Smooth muscle cell (in vitro differentiated cells): ENCODE results near the gene HOXD3. TPM values are rescaled to one million over a fixed set of nuclear protein-coding genes. Genes with fewer than 3 reads are reported as not detected.

Experiments
- DNase-seq: peaks from one replicate; lab custom pipeline; 2025; ENCODE audit not compliant: unreplicated experiment; lab: John Stamatoyannopoulos, UW
- H2AFZ ChIP-seq: fragments of 200-600 bp; sonication (generic); 2 replicates; pipeline ENCODE4 v1.6.0; 2016; ENCODE audit warnings: antibody characterized with exemption, low read depth, mild to moderate bottlenecking
- H3F3A ChIP-seq: fragments of 200-600 bp; sonication (generic); 2 replicates; pipeline ENCODE4 v1.6.0; 2017; ENCODE audit warnings: antibody characterized with exemption, low read depth
- H3K27ac ChIP-seq: fragments of 200-600 bp; sonication (generic); 2 replicates; pipeline ENCODE4 v1.5.1; 2016; ENCODE audit warnings: low read depth, mild to moderate bottlenecking
- H3K27me3 ChIP-seq: fragments of 200-600 bp; sonication (generic); 2 replicates; pipeline ENCODE4 v1.6.1; 2016; ENCODE audit warnings: low read depth, mild to moderate bottlenecking
- H3K36me3 ChIP-seq: fragments of 200-600 bp; sonication (generic); 2 replicates; pipeline ENCODE4 v1.5.1; 2016; ENCODE audit warnings: low read depth
- H3K4me1 ChIP-seq: fragments of 200-600 bp; sonication (generic); 2 replicates; pipeline ENCODE4 v1.5.1; 2016; ENCODE audit warnings: low read depth
- H3K4me2 ChIP-seq: fragments of 200-600 bp; sonication (generic); 2 replicates; pipeline ENCODE4 v1.6.0; 2016; ENCODE audit warnings: mild to moderate bottlenecking
- H3K4me3 ChIP-seq: fragments of 200-600 bp; sonication (generic); 2 replicates; pipeline ENCODE4 v1.5.1; 2016; ENCODE audit warnings: mild to moderate bottlenecking
- H3K79me2 ChIP-seq: fragments of 200-600 bp; sonication (generic); 2 replicates; pipeline ENCODE4 v1.6.0; 2016; ENCODE audit warnings: low read depth, mild to moderate bottlenecking
- H3K9ac ChIP-seq: fragments of 200-600 bp; sonication (generic); 2 replicates; pipeline ENCODE4 v1.6.0; 2016; ENCODE audit warnings: low read depth
- H3K9me3 ChIP-seq: fragments of 200-600 bp; sonication (generic); replicated peaks from 2 replicates; pipeline ENCODE4 v1.5.1; 2016; ENCODE audit warnings: low read depth
- H4K20me1 ChIP-seq: fragments of 200-600 bp; sonication (generic); 2 replicates; pipeline ENCODE4 v1.6.0; 2016; ENCODE audit warnings: low read depth
- WGBS: methylation state at CpG from one replicate; pipeline ENCODE4 v1.1.7; 2016; ENCODE audit warnings: low lambda C conversion rate; 5-methylcytosine and 5-hydroxymethylcytosine counted together
- polyA plus RNA-seq: library from polyadenylated mRNA; unstranded; fragments of >200 nt; fragmentation: Nextera tagmentation; extraction: Ambion mirVana; gene quantifications from 2 replicates; pipeline ENCODE4 v1.2.1, GENCODE V29; 2016
- total RNA-seq: library from RNA; depleted of rRNA; stranded (reverse); fragments of >200 nt; gene quantifications from 2 replicates; pipeline ENCODE4 v1.2.3, GENCODE V29; 2014
- TF ChIP-seq, protein P1 (sequence below): fragments of 200-600 bp; sonication (generic); IDR thresholded peaks from 2 replicates; pipeline ENCODE4 v1.5.1; 2017; ENCODE audit warnings: borderline replicate concordance, mild to moderate bottlenecking, antibody characterized with exemption; ENCODE audit not compliant: insufficient read depth, poor library complexity, severe bottlenecking

HOXD3 gene
- total and polyA plus RNA-seq, 2 experiments from 2014 or later: not detected

DNA sequence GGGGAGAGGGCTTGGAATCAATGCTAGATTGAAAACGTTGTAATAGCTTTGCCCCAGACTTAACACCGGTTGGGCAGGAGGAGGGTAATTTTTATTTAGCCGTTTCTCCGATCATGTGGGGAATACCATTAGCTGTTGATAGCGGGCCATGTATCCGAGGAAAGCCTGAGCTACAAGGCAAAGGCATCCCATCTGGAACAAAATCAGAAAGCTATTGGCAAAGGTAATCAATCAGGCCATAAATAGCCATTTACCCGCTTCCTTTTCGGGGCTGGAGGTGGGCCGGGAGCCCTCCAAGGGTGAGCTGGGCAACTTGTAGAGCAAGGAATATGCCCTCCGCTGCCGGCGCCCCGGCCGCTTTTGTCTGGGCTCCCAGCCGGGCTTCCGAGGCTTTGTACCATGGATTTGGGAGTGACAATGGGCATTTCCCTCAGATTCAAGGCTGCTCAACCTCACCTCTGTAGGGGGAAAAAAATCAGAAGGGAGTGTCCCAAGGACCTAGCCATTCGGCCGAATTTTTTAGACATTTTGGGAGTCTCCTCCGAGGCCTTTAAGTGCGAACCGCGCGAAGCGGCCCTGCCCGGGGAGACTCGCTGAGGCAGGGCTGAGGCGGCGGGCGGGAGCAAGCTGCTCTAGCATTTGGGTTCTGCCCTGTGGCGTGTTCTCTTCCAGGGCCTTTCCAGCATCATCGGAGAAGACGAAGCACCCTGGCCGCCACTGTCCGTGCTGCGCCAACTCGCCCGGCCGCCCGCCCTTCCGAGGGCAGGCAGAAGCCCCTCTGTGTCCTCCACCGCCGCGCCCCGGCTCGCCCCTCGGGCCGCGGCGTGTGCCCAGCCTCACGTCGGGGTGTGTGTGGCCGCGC lies 35.7 kb upstream of the HOXD3 start:
- Histone ChIP-seq H3K79me2 (no peaks in the 10 kb centered on the region), H3K4me2 (no peak overlapping the region), H3K36me3 (no peaks in the 10 kb centered on the region), H3K9me3 (no peaks in the 10 kb centered on the region), H3F3A (no peaks in the 10 kb centered on the region), H3K4me1 (no peaks in the 10 kb centered on the region), H4K20me1 (peaks cover 80% of the 10 kb centered on the region), H3K4me3 (no peak overlapping the region), H3K9ac (no peak overlapping the region), H2AFZ (no peak overlapping the region), H3K27me3 (peaks cover 100% of the 10 kb centered on the region), H3K27ac (no peak overlapping the region)
- DNase-seq: no peak
- 25% methylated on average over 52 of the region's 53 CpGs for WGBS
- TF ChIP-seq, protein P1, sequence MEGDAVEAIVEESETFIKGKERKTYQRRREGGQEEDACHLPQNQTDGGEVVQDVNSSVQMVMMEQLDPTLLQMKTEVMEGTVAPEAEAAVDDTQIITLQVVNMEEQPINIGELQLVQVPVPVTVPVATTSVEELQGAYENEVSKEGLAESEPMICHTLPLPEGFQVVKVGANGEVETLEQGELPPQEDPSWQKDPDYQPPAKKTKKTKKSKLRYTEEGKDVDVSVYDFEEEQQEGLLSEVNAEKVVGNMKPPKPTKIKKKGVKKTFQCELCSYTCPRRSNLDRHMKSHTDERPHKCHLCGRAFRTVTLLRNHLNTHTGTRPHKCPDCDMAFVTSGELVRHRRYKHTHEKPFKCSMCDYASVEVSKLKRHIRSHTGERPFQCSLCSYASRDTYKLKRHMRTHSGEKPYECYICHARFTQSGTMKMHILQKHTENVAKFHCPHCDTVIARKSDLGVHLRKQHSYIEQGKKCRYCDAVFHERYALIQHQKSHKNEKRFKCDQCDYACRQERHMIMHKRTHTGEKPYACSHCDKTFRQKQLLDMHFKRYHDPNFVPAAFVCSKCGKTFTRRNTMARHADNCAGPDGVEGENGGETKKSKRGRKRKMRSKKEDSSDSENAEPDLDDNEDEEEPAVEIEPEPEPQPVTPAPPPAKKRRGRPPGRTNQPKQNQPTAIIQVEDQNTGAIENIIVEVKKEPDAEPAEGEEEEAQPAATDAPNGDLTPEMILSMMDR: no peak

DNA sequence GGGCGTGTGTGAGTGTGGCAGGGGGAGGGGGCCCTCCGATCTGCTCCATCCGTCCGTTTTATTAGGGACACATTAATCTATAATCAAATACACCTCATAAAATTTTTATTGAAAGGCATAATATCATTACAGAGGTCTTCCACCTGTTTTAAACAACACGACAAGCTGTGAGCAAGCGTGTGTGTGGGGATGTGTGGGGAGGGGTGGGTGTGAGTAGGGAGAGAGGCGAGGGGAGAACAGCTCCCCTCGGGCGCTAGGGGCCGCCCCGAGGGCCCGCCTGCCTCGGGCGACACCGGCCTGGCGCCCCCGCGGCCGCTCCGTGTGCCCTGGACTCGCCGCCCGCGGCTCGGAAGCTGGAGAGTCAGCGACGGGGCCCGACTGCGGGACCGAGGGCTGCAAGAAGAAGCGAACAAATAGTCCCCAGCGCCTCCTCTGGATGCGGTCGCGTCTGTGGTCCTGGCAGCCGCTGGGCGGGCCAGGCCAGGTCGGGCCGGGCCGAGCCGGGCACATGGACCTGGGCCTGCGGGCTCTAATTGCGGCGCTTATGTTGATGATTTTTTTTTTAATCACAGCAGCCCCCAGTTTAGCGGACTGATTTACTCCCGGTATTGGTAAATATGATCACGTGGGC lies 34.9 kb upstream of the HOXD3 start:
- Histone ChIP-seq H3K36me3 (no peaks in the 10 kb centered on the region), H3F3A (no peaks in the 10 kb centered on the region), H4K20me1 (peaks cover 72% of the 10 kb centered on the region), H2AFZ (no peak overlapping the region), H3K4me3 (peak overlapping the region; percentile 45), H3K79me2 (no peaks in the 10 kb centered on the region), H3K4me1 (no peaks in the 10 kb centered on the region), H3K9ac (no peak overlapping the region), H3K27ac (no peak overlapping the region), H3K4me2 (peak overlapping the region; percentile 87), H3K27me3 (peaks cover 100% of the 10 kb centered on the region), H3K9me3 (no peaks in the 10 kb centered on the region)
- TF ChIP-seq, protein P1: no peak
- no peak for DNase-seq
- WGBS: 2% methylated on average over 43 of the region's 47 CpGs

DNA sequence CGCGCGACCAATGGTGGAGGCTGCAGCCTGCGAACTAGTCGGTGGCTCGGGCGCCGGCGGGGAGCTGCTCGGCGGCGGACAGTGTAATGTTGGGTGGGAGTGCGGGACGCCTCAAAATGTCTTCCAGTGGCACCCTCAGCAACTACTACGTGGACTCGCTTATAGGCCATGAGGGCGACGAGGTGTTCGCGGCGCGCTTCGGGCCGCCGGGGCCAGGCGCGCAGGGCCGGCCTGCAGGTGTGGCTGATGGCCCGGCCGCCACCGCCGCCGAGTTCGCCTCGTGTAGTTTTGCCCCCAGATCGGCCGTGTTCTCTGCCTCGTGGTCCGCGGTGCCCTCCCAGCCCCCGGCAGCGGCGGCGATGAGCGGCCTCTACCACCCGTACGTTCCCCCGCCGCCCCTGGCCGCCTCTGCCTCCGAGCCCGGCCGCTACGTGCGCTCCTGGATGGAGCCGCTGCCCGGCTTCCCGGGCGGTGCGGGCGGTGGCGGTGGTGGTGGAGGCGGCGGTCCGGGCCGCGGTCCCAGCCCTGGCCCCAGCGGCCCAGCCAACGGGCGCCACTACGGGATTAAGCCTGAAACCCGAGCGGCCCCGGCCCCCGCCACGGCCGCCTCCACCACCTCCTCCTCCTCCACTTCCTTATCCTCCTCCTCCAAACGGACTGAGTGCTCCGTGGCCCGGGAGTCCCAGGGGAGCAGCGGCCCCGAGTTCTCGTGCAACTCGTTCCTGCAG lies 34.3 kb upstream of the HOXD3 start, which contains the start of gene HOXD9:
Gene HOXD9 (plus strand): TSS at position 37 of the 728 bp plus-strand sequence. CDS start 50 bp downstream, at position 87.
- H3K4me2 ChIP-seq: peak within 1 kb of the TSS; percentile 87
- no peaks in the 10 kb centered on the region for H3K36me3 ChIP-seq
- no peak within 1 kb of the TSS for H3K27ac ChIP-seq
- no peaks in the 10 kb centered on the region for H3K79me2 ChIP-seq
- no peak within 1 kb of the TSS for H2AFZ ChIP-seq
- WGBS: 3% methylated on average over 34 of the region's 84 CpGs
- no peaks in the 10 kb centered on the region for H3K4me1 ChIP-seq
- TF ChIP-seq, protein P1: no peak
- H3F3A ChIP-seq: no peaks in the 10 kb centered on the region
- peaks cover 65% of the 10 kb centered on the region for H4K20me1 ChIP-seq
- H3K4me3 ChIP-seq: peak within 1 kb of the TSS; percentile 45
- H3K9ac ChIP-seq: no peak within 1 kb of the TSS
- H3K27me3 ChIP-seq: peaks cover 100% of the 10 kb centered on the region
- H3K9me3 ChIP-seq: no peaks in the 10 kb centered on the region
- no peak for DNase-seq
